IPS-20b (cell line): ENCODE measurements around the gene PWP2.
"Not testable (repeated sequence)": the region's sequence is repeated elsewhere in the genome, so short reads cannot be mapped to it uniquely, and the experiment has no call there.

ENCODE experiments used
- H3K27ac ChIP-seq: one replicate; pipeline ENCODE4 v1.5.1; 2013; ENCODE audit warnings: low read length
- H3K27me3 ChIP-seq: 2 replicates; pipeline ENCODE4 v1.6.1; 2013; ENCODE audit warnings: mild to moderate bottlenecking, low read length, inconsistent platforms; ENCODE audit not compliant: insufficient read depth
- H3K36me3 ChIP-seq: 2 replicates; pipeline ENCODE4 v1.6.1; 2013; ENCODE audit warnings: low read depth, mild to moderate bottlenecking, inconsistent platforms, low read length, moderate library complexity; ENCODE audit not compliant: insufficient read depth
- H3K4me1 ChIP-seq: 2 replicates; pipeline ENCODE4 v1.6.1; 2013; ENCODE audit warnings: mild to moderate bottlenecking, control low read depth, inconsistent platforms, low read length, moderate library complexity; ENCODE audit not compliant: insufficient read depth
- H3K4me3 ChIP-seq: 2 replicates; pipeline ENCODE4 v1.5.1; 2013; ENCODE audit warnings: mild to moderate bottlenecking, low read length, inconsistent platforms
- H3K9ac ChIP-seq: 2 replicates; pipeline ENCODE4 v1.6.1; 2013; ENCODE audit warnings: low read depth, mild to moderate bottlenecking, inconsistent platforms, low read length, moderate library complexity
- H3K9me3 ChIP-seq: 2 replicates; pipeline ENCODE4 v1.6.1; 2013; ENCODE audit warnings: mild to moderate bottlenecking, low read depth, low read length, inconsistent platforms; ENCODE audit not compliant: insufficient read depth

The PWP2 gene

GRCh38 chr21:44107026-44107501, at the start of gene PWP2:
Gene PWP2 (plus strand): TSS chr21:44107399. CDS start chr21:44107417, 18 bp downstream.
- H3K9me3 ChIP-seq, H3K9ac ChIP-seq, H3K4me1 ChIP-seq, H3K4me3 ChIP-seq, H3K36me3 ChIP-seq, H3K27me3 ChIP-seq, H3K27ac ChIP-seq: not testable (repeated sequence)

GRCh38 chr21:44057960-44058651, 49.1 kb upstream of the PWP2 start:
- no peaks in the 10 kb centered on the region for H3K9me3 ChIP-seq
- H3K4me1 ChIP-seq: no peaks in the 10 kb centered on the region
- peaks cover 52% of the 10 kb centered on the region for H3K36me3 ChIP-seq
- H3K4me3 ChIP-seq: no peak overlapping the region
- no peaks in the 10 kb centered on the region for H3K27me3 ChIP-seq
- H3K9ac ChIP-seq: no peak overlapping the region
- H3K27ac ChIP-seq: no peak overlapping the region

- no peak overlapping the region for H3K27ac ChIP-seq
- H3K9me3 ChIP-seq: no peaks in the 10 kb centered on the region
- peaks cover 53% of the 10 kb centered on the region for H3K36me3 ChIP-seq
- H3K4me1 ChIP-seq: no peaks in the 10 kb centered on the region
- H3K27me3 ChIP-seq: no peaks in the 10 kb centered on the region
- no peak overlapping the region for H3K4me3 ChIP-seq
- no peak overlapping the region for H3K9ac ChIP-seq
Observed at GRCh38 chr21:44058652-44058964, 48.6 kb upstream of the PWP2 start.

GRCh38 chr21:44058981-44059380, 48.2 kb upstream of the PWP2 start:
- no peak overlapping the region for H3K27ac ChIP-seq
- H3K27me3 ChIP-seq: no peaks in the 10 kb centered on the region
- H3K4me3 ChIP-seq: no peak overlapping the region
- H3K4me1 ChIP-seq: no peaks in the 10 kb centered on the region
- peaks cover 57% of the 10 kb centered on the region for H3K36me3 ChIP-seq
- H3K9ac ChIP-seq: no peak overlapping the region
- no peaks in the 10 kb centered on the region for H3K9me3 ChIP-seq

GRCh38 chr21:44059710-44060109, 47.5 kb upstream of the PWP2 start:
- Histone ChIP-seq H3K27ac (no peak overlapping the region), H3K4me3 (no peak overlapping the region), H3K9ac (no peak overlapping the region), H3K27me3 (no peaks in the 10 kb centered on the region), H3K9me3 (no peaks in the 10 kb centered on the region), H3K4me1 (no peaks in the 10 kb centered on the region), H3K36me3 (peaks cover 64% of the 10 kb centered on the region)

GRCh38 chr21:44062380-44062779, 44.8 kb upstream of the PWP2 start:
- no peaks in the 10 kb centered on the region for H3K27me3 ChIP-seq
- no peak overlapping the region for H3K27ac ChIP-seq
- H3K4me1 ChIP-seq: no peaks in the 10 kb centered on the region
- H3K9me3 ChIP-seq: no peaks in the 10 kb centered on the region
- peaks cover 70% of the 10 kb centered on the region for H3K36me3 ChIP-seq
- H3K4me3 ChIP-seq: no peak overlapping the region
- H3K9ac ChIP-seq: no peak overlapping the region

GRCh38 chr21:44063151-44063912, 43.9 kb upstream of the PWP2 start:
- Histone ChIP-seq H3K9ac (no peak overlapping the region), H3K4me1 (no peaks in the 10 kb centered on the region), H3K27ac (no peak overlapping the region), H3K4me3 (no peak overlapping the region), H3K9me3 (no peaks in the 10 kb centered on the region), H3K27me3 (no peaks in the 10 kb centered on the region), H3K36me3 (peaks cover 72% of the 10 kb centered on the region)

GRCh38 chr21:44064852-44065403, 42.3 kb upstream of the PWP2 start:
- Histone ChIP-seq H3K9me3 (no peaks in the 10 kb centered on the region), H3K27ac (no peak overlapping the region), H3K4me3 (no peak overlapping the region), H3K4me1 (no peaks in the 10 kb centered on the region), H3K9ac (no peak overlapping the region), H3K27me3 (no peaks in the 10 kb centered on the region), H3K36me3 (peaks cover 67% of the 10 kb centered on the region)

GRCh38 chr21:44065428-44065827, 41.8 kb upstream of the PWP2 start:
- Histone ChIP-seq H3K9ac (no peak overlapping the region), H3K4me1 (no peaks in the 10 kb centered on the region), H3K27me3 (no peaks in the 10 kb centered on the region), H3K9me3 (no peaks in the 10 kb centered on the region), H3K4me3 (no peak overlapping the region), H3K36me3 (peaks cover 67% of the 10 kb centered on the region), H3K27ac (no peak overlapping the region)

GRCh38 chr21:44066116-44066515, 41.1 kb upstream of the PWP2 start:
- H3K9ac ChIP-seq: no peak overlapping the region
- peaks cover 67% of the 10 kb centered on the region for H3K36me3 ChIP-seq
- no peak overlapping the region for H3K27ac ChIP-seq
- no peaks in the 10 kb centered on the region for H3K27me3 ChIP-seq
- H3K4me1 ChIP-seq: no peaks in the 10 kb centered on the region
- no peak overlapping the region for H3K4me3 ChIP-seq
- no peaks in the 10 kb centered on the region for H3K9me3 ChIP-seq

GRCh38 chr21:44067011-44067839, 40.0 kb upstream of the PWP2 start:
- no peaks in the 10 kb centered on the region for H3K9me3 ChIP-seq
- H3K4me1 ChIP-seq: no peaks in the 10 kb centered on the region
- peaks cover 60% of the 10 kb centered on the region for H3K36me3 ChIP-seq
- H3K27me3 ChIP-seq: no peaks in the 10 kb centered on the region
- H3K9ac ChIP-seq: no peak overlapping the region
- H3K27ac ChIP-seq: no peak overlapping the region
- no peak overlapping the region for H3K4me3 ChIP-seq
